ENCODE results near the gene ERLIN1.

ERLIN1 gene

GRCh38 chr10:100173035-100173434 lies 12.8 kb downstream of the ERLIN1 start:
- no peak for DNase-seq (ENCODE audit: low read depth in 3 of 3, low spot score in 1 of 3)

GRCh38 chr10:100172349-100172748 lies 13.5 kb downstream of the ERLIN1 start:
- DNase-seq (ENCODE audit: low read depth in 3 of 3, low spot score in 1 of 3): no peak

DNA sequence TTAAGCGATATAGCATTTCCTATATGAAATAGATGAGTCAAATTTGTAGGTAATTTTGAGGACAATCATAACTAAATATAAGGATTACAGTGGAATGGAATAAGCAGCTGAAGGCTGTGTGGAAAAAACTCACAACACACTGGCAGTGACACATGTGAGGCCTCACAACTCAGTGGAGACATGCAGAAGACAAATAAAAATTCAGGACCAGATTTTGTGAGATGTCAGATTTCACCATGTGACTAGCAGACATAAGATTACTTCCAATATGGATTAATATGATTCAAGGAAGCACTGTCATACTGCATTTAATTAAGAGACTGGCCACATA lies 17.6 kb downstream of the ERLIN1 start:
- DNase-seq (ENCODE audit: low read depth in 3 of 3, low spot score in 1 of 3): no peak

GRCh38 chr10:100167553-100168312 lies 18.1 kb downstream of the ERLIN1 start:
- DNase-seq (ENCODE audit: low read depth in 3 of 3, low spot score in 1 of 3): no peak

GRCh38 chr10:100163704-100164621 lies 21.9 kb downstream of the ERLIN1 start:
- DNase-seq (ENCODE audit: low read depth in 3 of 3, low spot score in 1 of 3): no peak

DNA sequence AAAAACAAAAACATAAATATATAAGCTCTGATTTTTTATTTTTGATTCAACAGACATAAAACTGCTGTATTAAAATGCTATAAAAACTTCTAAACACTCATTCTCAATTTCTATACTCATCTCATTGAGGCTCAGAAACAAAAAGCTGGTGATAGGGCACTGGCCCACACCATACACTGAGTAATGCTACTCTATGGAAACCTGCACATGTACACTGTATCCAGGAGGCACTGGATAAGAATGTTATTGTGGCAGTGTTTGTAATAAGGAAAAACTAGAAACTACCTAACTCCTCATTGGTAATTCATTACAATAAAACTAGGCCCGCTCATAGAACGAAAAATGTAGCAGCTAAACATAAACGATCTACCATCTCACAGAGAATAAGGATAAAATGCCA lies 23.1 kb downstream of the ERLIN1 start:
- DNase-seq (ENCODE audit: low read depth in 3 of 3, low spot score in 1 of 3): no peak

DNA sequence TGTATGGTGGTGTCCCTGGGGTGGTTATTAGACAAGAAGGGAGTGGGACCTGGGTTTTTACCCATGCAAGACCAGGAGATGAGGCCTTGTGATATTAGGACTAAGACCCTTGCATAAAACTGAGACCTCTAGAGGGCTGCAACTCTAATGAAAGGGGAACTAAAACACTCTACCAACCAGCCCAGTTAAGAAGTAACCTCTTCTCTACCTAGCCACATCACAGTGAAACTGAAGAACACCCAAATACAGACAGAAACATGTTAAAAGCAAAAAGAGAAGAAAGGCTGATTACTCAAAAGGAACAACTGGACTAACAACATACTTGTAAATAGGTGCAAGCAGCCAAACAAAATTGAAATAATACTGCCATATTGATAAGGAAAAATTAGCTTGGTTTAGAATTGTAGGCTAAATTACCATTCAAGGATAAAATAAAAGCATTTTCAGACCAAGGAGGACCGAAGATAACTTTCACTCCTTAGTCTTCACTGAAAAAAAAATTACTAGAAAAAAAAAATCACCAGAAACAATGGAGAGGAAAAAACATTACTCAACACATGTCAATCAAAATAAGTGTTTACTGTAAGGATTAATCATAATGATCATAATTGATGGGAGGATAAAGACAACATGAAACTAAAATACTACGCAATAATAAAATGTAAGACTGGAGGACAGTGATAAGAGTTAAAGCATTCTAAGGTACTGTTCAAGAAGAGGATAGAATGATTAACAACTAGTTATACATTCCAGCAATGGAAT lies 27.6 kb downstream of the ERLIN1 start:
- DNase-seq (ENCODE audit: low read depth in 3 of 3, low spot score in 1 of 3): no peak

DNA sequence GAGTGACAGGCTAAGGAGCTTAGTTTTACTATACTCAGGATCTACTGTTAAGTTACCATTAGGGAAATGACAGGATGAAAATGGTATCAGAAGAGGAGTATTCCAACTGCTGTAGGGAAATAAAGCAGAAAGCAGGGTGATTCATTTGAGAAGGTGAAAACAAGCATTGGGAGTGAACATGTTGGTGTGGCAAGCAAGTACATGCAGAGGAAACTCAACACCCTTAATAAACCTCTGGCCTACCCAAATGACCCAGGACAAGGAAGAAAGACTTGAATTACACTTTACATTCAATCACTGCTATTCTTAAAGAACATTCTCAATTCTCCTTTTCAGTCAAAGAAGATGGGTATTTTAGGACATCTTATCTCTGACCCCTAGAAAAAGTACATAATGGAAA lies 28.7 kb downstream of the ERLIN1 start:
- DNase-seq (ENCODE audit: low read depth in 3 of 3, low spot score in 1 of 3): no peak

- DNase-seq (ENCODE audit: low read depth in 3 of 3, low spot score in 1 of 3): no peak
Observed at GRCh38 chr10:100155936-100156335, 29.9 kb downstream of the ERLIN1 start.

DNA sequence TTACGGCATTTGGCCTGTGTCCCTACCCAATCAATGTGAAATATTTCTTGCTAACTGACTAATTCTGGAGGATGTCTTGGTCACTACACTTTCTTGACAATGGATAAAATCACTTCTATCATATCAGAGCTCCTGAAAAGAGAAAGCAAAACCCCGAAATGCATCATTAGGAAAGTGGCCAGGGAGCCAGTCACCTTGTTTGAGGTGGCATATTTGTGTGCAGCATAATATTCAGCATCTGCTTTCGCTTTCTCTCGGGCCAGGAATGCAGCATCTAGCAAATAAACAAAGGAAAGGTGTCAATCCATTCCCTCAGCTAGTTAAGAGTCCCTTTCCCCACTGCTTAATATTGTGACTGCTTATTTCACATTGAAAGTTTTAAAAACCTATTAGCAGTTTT lies 31.2 kb downstream of the ERLIN1 start:
- no peak for DNase-seq (ENCODE audit: low read depth in 3 of 3, low spot score in 1 of 3)

DNA sequence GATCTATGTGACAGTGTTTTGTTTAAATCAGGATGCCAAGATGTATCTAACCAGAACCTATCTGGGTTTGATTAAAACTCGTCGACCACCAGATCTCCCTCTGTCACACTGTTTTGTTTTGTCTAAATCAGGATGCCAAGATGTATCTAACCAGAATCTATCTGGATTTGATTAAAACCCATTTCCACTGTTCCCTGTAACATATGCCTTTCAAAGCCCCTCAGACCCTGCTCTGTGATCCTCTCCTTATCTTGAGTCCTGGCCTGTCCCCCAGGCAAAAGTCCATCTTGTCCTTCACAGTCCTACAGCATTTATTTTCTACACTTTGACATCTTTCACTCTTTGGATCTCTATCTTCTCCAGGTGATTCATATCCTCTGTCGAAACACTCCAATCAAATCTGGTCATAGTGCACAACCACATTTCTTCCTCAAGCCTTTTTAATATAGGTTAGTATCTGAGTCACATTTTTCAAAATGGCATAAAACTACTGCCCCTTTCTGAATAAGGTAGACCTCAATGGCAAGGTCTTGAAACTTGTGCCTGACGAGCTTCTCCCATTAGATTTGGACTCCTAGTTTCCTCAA lies 32.5 kb downstream of the ERLIN1 start:
- no peak for DNase-seq (ENCODE audit: low read depth in 3 of 3, low spot score in 1 of 3)

DNA sequence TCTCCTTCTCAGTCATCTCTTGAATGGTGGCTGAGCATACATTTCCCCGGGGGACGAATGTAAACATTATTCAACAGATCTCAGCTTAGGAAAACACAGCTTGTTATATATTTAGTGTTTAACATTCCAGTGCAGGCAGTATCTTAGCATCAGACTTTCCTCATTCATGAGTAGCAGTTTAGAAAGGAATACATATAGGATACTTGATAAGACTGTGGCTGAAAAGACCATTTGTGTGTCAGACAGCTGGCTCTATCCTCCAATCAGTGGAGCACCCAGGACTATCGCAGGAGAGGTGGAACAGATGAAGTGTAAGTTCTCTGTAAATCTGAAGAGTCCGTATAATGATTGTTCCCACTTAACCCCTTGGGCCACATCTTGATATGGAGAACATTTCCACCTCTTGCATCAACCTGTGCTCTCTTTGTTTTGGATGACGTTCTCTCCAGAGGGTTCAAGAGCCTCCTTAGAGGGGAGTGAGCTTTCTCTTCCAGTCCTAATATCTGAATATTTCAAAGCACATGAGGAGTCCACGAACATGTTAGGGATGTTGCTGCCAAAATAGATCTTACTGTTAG lies 34.0 kb downstream of the ERLIN1 start:
- no peak for DNase-seq (ENCODE audit: low read depth in 3 of 3, low spot score in 1 of 3)

GRCh38 chr10:100148353-100149211 lies 37.2 kb downstream of the ERLIN1 start:
- DNase-seq (ENCODE audit: low read depth in 3 of 3, low spot score in 1 of 3): peak in 1 of 3 donors; percentile 29

DNA sequence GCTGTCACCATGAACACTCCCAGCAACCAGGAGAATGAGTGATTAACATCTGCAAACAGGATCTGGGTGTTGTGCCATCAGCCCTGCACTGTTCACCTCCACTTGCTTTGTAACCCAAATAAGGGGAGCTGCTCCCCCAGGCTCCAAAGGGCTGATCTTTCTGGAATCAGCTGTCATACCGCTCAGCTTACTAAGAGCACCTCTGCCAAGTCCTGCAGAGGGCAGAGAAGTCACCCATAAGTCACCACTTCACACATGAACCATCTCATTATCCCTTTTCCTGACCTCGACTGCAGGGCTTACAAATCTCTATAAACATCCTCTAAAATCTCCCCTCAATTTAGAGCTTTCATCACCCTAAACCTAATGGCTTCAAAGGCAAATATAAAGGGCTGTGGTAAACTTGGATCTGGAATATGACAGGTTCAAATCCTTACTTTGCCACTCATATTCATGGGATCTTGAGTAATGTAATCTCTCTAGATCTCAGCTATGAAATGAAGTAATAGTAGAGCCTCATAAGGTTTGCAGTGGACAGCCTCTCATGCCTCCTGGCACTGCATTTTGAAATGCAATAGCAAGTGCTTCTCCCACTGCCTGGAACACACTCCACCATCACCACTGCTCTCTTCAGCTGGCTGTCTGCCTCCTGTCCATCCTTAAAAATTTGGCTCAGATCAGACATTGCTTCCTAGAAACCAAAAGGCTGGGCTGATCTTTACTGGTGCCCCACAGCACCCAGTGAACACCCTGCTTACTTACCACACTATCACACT lies 38.8 kb downstream of the ERLIN1 start:
- DNase-seq (ENCODE audit: low read depth in 3 of 3, low spot score in 1 of 3): no peak

- no peak for DNase-seq (ENCODE audit: low read depth in 3 of 3, low spot score in 1 of 3)
Observed at GRCh38 chr10:100146398-100146797, 39.4 kb downstream of the ERLIN1 start.

GRCh38 chr10:100143756-100144155 lies 42.1 kb downstream of the ERLIN1 start:
- no peak for DNase-seq (ENCODE audit: low read depth in 3 of 3, low spot score in 1 of 3)

- DNase-seq (ENCODE audit: low read depth in 3 of 3, low spot score in 1 of 3): no peak
Observed at GRCh38 chr10:100141446-100142087, 44.3 kb downstream of the ERLIN1 start.

- DNase-seq (ENCODE audit: low read depth in 3 of 3, low spot score in 1 of 3): no peak
Observed at GRCh38 chr10:100140070-100140469, 45.8 kb downstream of the ERLIN1 start.

Measured in stimulated activated CD4-positive, alpha-beta T cell treated with anti-CD3 and anti-CD28 coated beads, TNF-alpha, amount 100 ng/mL, for 1 hour (primary cell).